GM20000 (cell line): ENCODE measurements around the gene SCN4A.

Experiments used
- DNase-seq: peaks from one replicate; pipeline ENCODE4 v3.0.0; 2012; ENCODE audit warnings: low spot score
- TF ChIP-seq, protein P1 (sequence below): IDR thresholded peaks from 2 replicates; pipeline ENCODE4 v1.5.1; 2012; ENCODE audit warnings: mild to moderate bottlenecking, control low read depth; ENCODE audit errors: extremely low read depth, missing control alignments

SCN4A gene

DNA sequence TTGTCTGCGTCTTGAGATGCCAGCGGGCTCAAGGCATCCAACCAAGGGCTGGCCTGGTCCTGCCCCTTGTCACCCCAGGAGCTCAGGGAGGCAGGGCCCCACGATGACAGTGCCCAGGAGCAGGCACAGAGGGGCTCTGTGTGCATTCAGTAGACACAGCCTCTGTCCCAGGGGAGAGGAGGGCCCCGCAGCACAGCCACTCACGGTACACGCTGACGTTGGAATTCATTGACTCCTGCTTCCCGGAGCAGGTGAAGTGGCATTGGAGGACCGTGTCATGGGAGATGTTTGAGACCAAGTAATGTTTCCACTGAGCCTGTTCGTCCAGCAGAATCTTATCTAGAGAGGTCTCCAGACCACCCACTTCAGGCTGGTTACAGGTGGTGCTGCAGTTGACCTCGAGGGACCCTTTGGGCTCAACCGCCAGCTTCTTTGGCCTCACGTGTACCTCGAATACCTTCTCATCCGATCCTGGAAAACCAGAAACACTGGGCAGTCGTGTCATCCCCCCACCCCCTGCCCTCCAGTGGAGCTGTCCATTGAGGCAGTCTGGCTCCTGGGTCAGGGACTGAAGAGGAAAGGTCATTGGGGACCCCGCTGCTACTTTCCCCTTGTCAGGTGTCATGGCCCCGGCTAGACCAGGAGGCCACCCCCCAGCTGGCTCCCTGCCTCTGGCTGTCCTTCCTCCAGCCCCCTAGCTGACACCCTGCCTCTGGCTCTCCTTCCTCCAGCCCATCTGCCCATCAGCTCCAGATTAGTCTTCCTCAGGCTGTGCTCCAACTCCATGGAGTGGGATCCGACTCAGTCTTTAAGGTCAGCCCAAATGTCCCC lies 32.4 kb upstream of the SCN4A start:
- TF ChIP-seq, protein P1, sequence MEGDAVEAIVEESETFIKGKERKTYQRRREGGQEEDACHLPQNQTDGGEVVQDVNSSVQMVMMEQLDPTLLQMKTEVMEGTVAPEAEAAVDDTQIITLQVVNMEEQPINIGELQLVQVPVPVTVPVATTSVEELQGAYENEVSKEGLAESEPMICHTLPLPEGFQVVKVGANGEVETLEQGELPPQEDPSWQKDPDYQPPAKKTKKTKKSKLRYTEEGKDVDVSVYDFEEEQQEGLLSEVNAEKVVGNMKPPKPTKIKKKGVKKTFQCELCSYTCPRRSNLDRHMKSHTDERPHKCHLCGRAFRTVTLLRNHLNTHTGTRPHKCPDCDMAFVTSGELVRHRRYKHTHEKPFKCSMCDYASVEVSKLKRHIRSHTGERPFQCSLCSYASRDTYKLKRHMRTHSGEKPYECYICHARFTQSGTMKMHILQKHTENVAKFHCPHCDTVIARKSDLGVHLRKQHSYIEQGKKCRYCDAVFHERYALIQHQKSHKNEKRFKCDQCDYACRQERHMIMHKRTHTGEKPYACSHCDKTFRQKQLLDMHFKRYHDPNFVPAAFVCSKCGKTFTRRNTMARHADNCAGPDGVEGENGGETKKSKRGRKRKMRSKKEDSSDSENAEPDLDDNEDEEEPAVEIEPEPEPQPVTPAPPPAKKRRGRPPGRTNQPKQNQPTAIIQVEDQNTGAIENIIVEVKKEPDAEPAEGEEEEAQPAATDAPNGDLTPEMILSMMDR: no peak

DNA sequence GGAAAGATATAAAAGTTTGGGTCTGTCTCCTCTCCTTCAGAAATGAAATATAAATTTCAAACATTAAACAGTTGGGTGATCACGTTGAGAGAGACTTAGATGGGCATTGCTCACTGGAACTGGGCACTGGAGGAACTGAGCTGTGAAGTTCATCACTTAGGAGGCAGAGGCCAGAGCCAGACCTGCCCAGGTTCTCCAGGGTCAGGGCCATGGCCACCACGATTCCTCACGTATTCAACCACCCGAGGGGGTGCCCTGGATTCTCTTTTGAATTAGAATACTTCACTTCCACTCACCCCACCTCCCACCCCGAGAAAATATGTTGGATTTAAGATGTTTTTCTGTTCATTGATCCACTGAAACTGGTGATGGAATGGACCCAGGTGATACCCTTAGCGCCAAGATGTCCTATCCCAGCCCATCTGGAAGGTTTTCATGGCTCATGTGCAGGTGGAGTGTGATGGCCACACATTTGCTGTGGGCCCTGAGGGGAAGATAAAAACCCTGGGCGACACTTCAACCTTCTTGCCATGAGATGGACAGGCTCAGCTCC lies 31.6 kb upstream of the SCN4A start:
- DNase-seq: no peak
- TF ChIP-seq, protein P1: no peak

More for the DNA sequence above, 32.4 kb upstream of the SCN4A start:
- no peak for DNase-seq

DNA sequence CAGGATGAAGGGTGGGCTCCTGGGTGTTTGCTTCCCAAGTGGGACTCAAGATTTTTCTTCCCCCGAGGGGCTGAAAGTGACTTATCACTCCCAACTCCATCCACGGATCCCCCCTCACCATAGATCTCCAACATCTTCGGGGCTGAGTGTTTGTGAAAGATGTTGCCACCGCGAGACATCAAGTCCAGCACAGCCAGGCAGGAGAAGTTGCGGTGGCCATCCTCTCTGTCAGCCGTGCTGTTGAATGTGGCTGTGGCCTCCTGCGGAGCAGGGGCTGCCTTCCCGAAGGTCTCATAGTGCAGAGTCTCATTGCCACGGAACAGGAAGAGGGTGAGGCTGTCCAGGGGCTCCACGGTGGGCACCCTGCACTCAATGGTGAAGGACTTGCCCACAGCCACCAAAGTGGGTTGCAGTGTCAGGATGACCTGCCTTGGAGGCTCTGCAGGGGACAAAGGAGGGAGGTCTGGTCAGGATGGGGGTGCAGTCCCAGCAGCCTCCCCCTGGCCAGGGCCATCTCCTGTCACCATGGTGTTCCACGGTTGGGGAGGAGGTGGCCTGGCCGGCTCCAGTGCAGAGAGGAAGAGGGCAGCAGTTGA lies 30.9 kb upstream of the SCN4A start:
- DNase-seq: peak; percentile 7
- TF ChIP-seq, protein P1: no peak

DNA sequence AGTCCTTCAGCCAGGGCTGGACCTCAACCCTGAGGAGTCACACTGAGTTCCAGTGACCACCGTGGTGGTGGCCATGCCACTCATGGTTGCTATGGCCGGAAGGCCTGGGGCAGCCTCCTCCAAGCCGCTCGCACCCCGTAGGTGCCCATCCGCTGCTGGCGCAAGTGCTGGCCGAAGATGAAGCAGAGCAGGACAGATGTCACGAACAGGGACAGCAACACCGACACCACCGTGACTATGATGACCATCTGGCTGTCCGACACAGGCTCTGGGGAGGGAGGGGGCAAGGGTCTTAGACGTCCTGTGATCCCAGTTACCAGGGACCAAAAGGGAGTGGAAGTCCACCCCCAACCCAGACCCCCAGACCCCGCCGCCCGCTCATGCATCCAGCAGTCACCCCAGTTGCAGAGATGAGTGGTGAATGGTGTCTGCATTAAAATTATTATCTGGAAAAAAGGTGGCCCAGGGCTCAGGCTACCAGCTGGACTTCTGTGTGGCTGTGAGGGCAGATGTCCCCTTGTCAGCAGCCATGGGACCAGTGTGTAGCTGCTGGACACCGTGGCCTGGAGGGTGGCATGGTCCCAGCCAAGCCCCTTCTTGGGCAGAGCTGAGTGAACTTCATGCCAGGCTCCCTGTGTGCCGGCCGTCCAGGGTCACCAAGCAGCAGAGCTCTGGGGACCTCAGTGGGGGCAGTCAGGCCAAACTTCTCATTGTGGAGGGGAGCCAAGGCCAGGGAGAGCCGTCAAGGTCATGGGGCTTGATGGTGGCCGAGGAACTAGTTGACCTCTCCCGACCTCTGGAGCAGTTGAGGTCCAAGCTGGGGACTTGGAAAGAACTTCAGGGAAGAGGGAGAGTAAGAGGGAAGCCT lies 30.2 kb upstream of the SCN4A start:
- TF ChIP-seq, protein P1: no peak
- DNase-seq: no peak

DNA sequence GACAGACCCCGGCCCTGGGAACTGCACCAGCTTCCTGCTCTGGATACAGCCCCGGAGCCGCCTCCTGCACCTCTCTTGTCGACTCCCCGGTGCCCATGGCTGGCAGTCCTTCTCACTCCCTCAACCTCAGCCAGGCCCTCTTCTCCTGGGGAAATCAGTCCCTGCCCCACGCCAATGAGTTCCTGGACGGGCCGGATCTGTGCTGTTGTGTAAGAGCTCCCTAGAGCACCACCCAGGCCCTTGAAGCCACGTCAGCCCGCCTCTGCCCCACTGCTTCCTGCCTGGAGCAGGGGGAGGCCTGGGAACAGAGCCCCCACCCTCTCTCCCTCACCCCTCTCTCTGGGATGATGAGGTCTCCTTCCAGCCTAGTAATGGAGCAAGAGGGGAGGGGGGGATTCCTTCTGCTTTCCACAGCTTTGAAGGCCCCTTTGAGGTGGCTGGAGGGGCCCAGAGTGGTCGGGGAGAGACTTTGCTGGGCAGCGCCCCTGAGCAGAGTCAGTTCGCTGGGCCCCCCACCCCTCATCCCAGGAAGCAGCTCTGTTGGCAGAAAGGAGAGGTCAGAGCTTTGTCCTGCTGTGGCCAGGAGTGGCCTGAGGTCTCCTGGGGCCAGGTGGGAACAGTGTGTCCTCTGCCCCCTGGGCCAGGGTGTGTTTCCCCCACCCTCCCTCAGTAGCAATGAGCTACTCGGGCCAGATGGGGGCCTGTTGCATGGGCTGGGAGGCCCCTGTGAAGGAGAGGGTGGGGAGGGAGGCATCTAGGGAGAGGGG lies 29.2 kb upstream of the SCN4A start:
- no peak for DNase-seq
- TF ChIP-seq, protein P1: no peak

DNA sequence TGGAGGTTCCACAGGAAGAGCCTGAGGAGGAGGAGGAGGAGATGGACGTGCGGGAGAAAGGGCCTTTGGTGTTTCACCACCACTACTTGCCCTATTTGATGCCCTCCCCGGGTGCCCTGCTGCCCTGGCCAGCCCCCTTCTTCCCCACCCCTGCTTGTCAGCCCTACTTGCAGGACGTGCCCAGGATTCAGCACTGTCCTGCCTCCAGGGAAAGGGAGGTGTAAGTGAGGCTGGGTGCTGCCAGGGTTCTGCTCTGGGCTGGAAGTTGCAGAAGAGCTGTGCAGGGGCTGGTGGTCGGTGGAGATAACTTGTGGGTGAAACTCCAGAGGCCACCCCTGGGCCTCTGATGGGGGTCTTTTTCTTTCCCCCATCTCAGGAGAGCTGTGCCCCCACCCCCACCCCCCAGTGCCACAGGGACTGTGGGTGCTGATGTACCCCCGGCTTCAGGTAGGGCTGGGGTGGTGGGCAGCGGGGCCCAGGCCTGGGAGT lies 28.4 kb upstream of the SCN4A start:
- TF ChIP-seq, protein P1: no peak
- no peak for DNase-seq
